ENCODE results near the gene VOPP1. TPM values are rescaled to one million over a fixed set of nuclear protein-coding genes. Genes with fewer than 3 reads are reported as not detected.
"Not testable (repeated sequence)": the region's sequence is repeated elsewhere in the genome, so short reads cannot be mapped to it uniquely, and the experiment has no call there.

Gene VOPP1
- total RNA-seq, 2 donors from 2014 or later = 58.0 to 70.9 TPM

DNA sequence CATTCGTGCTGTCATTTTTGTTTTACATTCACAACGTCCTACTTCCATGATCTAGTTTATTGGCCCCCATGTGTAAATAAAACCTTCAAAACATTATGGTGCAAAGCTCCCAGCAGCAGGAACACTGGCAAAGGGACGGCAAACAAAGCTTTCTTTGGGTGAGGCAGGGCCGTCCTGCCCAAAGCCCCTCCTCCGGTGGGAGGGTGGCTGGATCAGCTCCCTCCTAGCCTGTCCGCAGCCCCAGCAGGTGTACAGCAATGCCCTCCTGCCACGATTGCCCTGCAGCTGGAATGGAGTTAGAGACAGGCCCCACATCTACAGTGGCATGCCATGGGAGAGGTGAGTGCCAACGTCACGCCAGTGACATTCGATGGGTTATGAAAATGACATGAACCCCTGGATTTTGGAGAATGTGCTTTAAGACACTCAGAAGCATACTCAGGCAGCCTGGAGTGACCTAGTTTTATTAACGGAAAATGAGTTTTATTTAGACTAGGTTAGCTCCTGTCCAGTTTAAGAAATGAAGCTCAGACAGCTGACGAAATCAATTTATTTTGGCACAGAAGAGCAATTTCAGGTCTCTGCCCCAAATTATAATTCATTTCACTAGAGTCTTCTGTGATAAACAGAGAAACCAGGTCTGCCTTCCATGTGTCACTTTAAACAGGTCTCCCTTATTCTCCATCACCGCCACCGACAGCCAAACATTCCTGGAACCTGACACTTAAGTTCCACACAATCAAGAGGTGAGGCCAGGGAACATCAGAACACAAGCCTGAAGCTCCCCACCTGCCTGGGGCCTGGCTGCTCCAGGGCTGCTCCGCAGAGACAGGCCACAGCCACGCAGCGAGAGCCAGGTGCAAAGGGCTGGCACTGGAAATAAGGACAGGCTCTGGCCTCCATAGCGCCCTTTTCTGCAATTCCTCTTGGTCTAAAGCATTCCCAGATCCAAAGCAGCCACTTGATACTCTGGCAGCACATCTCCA, 50.1 kb downstream of the VOPP1 start:
- Mint-ChIP-seq H3K4me3 (no peak overlapping the region), H3K27ac (peak overlapping the region; percentile 51), H3K4me1 (peaks cover 71% of the 10 kb centered on the region), H3K27me3 (no peaks in the 10 kb centered on the region), H3K36me3 (ENCODE audit: low read depth) (peaks cover 52% of the 10 kb centered on the region), H3K9me3 (no peaks in the 10 kb centered on the region)
- ATAC-seq (replicated peaks) = no peak

DNA sequence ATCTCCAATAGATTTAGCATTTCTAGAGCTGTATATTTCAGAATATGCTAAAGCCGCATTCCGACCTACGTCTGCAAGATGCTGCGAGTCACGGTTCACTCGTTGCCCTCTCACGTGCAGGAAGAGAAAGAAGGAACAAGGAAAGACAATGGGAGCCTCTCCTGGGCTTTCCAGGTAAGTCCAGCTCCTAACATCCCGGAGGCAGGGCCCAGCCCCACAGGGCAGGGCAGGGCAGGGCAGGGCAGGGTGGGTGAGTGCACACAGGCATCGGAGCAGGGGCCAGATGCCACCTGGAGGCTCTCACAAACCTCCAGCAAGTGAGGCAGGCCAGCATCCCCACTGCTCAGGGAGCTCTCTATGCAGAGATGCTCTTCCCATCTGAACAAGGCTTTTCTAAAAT, 50.8 kb downstream of the VOPP1 start:
- H3K27me3 Mint-ChIP-seq = no peaks in the 10 kb centered on the region
- peaks cover 56% of the 10 kb centered on the region for H3K36me3 Mint-ChIP-seq (ENCODE audit: low read depth)
- ATAC-seq (replicated peaks) = no peak
- H3K4me1 Mint-ChIP-seq = peaks cover 73% of the 10 kb centered on the region
- H3K4me3 Mint-ChIP-seq = no peak overlapping the region
- H3K9me3 Mint-ChIP-seq = no peaks in the 10 kb centered on the region
- peak overlapping the region; percentile 51 for H3K27ac Mint-ChIP-seq

DNA sequence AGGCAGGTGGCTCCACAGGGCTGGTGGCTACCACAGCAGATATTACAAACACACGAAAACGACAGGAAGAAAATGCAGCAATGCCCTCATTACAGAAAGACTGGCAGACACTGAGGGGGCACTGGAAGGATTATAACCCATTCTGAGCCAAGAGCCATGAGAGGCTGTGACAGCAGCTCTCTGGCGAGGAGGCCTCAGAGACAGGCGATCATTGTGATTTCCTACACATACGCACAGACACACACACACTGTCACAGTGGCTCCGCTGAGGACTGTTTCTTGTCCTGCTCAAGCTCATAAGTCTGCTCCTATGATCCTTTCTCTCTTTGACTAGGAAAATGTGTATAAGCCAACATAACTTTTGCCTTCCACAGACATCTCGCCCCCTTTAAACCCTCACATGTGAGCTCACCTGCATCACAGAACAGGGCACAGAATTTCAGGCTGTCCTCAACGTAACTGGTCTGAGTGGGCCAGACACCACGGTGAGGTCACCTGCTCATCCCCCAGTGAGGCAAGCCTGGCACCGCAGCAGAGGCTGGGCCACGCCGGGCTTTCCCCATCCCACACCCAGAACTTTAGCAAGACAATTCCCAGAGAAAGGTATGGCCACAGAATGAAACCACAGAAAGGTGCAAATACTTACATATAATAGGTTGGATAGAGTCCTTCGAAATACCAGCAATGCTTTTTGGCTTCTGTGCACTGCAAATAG, 51.7 kb downstream of the VOPP1 start:
- ATAC-seq (replicated peaks) = no peak
- no peak overlapping the region for H3K4me3 Mint-ChIP-seq
- H3K27me3 Mint-ChIP-seq = no peaks in the 10 kb centered on the region
- peak overlapping the region; percentile 86 for H3K27ac Mint-ChIP-seq
- peaks cover 77% of the 10 kb centered on the region for H3K4me1 Mint-ChIP-seq
- no peaks in the 10 kb centered on the region for H3K9me3 Mint-ChIP-seq
- H3K36me3 Mint-ChIP-seq (ENCODE audit: low read depth) = peaks cover 66% of the 10 kb centered on the region

DNA sequence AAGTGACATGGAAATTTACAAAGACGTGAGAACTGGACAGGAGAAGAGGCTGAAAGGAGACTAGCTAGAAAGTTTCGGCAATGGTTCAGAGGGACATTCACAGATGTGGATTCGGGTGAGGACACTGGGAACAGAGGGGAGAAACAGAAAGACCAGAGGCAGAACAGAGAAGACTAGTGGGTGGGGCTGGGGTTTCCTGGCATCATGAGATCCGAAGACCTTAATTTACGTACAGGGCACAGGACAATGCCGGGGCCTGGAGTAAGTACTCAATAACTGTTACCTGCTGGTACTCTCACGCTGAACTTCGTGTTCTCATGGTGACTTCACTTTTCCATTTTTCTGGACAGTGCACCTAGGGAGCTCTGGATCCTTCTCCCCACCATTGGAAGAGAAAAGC, 53.5 kb downstream of the VOPP1 start:
- Mint-ChIP-seq H3K4me1 (peaks cover 63% of the 10 kb centered on the region), H3K27me3 (no peaks in the 10 kb centered on the region), H3K36me3 (ENCODE audit: low read depth) (peaks cover 70% of the 10 kb centered on the region), H3K4me3 (peak overlapping the region; percentile 55), H3K27ac (peak overlapping the region; percentile 86), H3K9me3 (no peaks in the 10 kb centered on the region)
- no peak for ATAC-seq (replicated peaks)

DNA sequence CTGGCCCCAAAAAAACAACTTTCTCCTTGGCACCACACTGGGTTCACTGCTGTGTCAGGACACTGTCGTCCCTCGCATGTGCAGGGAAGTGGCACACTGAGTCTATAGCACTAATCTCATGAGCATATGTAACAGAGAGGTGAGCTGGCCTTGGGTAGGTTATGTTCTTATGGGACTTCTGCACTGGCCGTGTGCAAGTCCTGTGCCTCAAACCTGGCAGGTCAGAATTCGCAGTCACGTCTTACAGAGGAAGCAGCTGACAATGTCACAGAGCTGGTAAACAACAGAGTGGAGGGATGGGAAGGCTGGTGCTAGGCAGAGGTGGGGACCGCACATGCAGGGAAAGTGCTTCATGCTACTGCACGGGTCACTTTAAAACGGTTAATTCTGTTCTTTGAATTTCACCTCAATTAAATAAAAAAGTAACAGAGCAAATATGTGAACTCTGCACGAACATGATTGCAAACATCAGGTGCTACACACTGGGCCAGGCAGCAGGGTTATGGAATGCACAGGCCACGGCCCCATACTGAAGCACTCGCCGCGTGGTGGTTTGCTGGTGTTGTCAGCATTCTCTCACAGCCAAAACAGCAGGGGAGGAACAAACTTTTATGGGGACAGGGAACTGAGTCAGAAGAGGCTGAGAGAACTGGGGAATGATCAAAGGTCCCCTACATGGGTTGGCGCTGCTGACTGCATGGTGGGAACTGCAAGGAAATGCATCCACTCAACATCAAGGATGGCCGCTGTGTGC, 54.2 kb downstream of the VOPP1 start:
- H3K36me3 Mint-ChIP-seq (ENCODE audit: low read depth) = peaks cover 75% of the 10 kb centered on the region
- peak overlapping the region; percentile 86 for H3K27ac Mint-ChIP-seq
- peak overlapping the region; percentile 55 for H3K4me3 Mint-ChIP-seq
- H3K27me3 Mint-ChIP-seq = no peaks in the 10 kb centered on the region
- peaks cover 57% of the 10 kb centered on the region for H3K4me1 Mint-ChIP-seq
- H3K9me3 Mint-ChIP-seq = no peaks in the 10 kb centered on the region
- no peak for ATAC-seq (replicated peaks)

DNA sequence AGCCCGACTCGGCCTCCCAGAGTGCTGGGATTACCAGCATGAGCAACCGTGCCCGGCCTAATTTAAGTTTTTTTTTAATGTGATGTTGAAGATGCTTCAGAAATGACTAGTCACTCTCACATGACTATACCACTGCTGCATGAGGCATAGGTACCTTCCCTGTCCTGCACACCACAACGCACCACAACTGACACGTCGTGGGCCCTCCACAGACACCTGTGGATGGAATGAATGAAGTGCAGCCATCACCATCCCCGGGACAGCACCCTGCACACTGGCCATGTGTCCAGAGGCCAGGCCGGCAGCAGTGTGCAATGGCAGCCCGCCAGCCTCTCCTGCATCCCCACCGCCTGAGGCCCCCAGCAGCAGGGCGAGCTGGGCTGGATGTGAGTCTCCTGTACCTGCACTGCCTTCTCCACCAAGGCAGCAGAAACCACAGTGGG, 55.1 kb downstream of the VOPP1 start:
- Mint-ChIP-seq H3K27me3 (no peaks in the 10 kb centered on the region), H3K9me3 (no peaks in the 10 kb centered on the region), H3K36me3 (ENCODE audit: low read depth) (peaks cover 84% of the 10 kb centered on the region), H3K4me3 (peak overlapping the region; percentile 55), H3K27ac (peak overlapping the region; percentile 86), H3K4me1 (peaks cover 57% of the 10 kb centered on the region)
- peak; percentile 95 for ATAC-seq (replicated peaks)

DNA sequence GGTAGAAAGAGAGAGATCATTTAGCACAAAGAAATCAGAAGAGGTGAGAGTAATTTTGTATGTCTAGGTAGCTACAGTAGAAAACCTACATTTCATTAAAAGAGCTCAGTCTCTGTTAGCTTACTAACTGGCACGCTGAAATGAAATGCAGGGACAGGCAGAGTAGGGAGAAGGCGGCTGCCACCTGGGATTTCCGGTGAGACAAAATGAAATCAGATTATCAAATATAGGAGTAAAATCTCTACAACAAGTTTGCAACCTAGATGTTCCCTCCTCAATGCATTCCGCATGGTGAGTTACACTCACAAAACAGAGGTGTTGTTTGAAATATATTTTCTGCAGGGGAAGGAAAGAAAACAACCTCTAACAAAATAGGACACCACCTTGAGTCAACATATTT, 55.9 kb downstream of the VOPP1 start:
- peaks cover 92% of the 10 kb centered on the region for H3K36me3 Mint-ChIP-seq (ENCODE audit: low read depth)
- peak overlapping the region; percentile 55 for H3K4me3 Mint-ChIP-seq
- peak; percentile 38 for ATAC-seq (replicated peaks)

DNA sequence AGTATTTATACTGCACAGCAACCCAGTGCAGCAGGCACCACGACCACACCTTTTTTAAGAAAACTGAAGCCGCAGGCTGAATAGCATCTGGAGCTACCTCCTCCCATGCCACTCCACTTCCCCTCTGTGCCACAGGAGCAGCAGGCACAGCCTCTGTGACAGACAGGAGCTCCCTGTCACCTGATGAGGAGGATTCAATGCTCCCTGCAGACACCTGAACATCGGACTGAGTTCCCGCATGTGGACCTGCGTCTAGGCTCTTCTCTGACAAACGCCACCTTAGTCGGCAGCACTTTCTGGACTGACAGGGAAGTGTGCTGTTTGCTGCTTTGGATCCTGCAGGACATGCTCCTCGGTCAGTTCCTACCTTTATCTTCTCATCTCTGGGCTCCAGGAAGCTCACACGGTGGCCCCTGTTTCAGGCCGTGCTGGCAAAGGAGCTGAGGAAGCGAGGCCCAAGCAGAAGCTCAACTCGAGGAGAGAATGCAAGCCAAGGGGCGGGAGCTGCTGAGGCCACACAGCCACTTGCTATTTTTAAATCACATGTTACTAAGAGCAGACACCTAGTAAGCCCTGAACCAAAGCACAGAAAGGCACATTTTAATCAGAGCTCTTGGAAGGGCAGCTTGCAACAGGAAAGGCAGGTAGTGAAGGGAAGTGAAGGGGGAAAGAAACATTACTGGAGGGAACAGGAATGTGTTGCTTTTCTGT, 56.6 kb downstream of the VOPP1 start:
- no peak for ATAC-seq (replicated peaks)
- Mint-ChIP-seq H3K27me3 (no peaks in the 10 kb centered on the region), H3K27ac (peak overlapping the region; percentile 86), H3K4me3 (peak overlapping the region; percentile 55), H3K9me3 (no peaks in the 10 kb centered on the region), H3K36me3 (ENCODE audit: low read depth) (peaks cover 94% of the 10 kb centered on the region), H3K4me1 (peaks cover 44% of the 10 kb centered on the region)

More for the DNA sequence above, 55.9 kb downstream of the VOPP1 start:
- peak overlapping the region; percentile 86 for H3K27ac Mint-ChIP-seq
- no peaks in the 10 kb centered on the region for H3K9me3 Mint-ChIP-seq
- peaks cover 51% of the 10 kb centered on the region for H3K4me1 Mint-ChIP-seq
- no peaks in the 10 kb centered on the region for H3K27me3 Mint-ChIP-seq

DNA sequence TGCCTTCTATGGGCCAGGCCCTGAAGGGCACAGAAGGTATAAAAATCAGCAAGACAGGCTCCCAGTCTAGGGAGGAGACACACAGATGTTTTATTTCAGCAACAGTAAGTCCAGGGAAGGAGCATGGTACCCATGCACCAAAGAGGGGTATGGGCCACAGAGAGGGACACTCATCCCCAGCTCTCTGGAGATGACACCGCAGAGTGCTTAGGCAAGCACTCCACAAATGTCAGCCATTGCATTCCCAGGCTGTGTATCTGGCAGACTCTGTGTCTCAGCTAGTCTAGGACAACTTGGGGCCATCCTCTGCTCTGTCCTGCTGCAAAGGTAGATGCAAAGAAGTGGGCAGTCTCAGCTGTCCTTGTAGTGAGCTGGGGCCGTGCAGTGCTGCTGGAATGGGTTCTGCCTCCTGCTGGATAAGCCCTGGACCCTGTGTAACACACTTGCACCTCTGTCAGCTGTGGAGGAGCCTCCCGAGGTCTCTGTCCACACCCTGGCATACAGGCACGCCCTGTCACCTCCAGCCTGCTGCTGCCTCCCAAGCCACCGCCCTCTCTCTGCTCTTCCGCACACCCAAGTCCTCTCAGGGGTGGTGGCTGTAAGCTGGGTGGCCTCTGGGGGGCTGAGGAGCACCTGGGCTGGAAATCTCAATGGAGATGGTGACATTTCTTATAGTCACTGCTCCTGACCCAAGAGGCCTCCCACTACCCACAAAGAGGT, 57.6 kb downstream of the VOPP1 start:
- Mint-ChIP-seq H3K27ac (no peak overlapping the region), H3K27me3 (no peaks in the 10 kb centered on the region), H3K36me3 (ENCODE audit: low read depth) (peaks cover 83% of the 10 kb centered on the region), H3K4me3 (no peak overlapping the region), H3K4me1 (peaks cover 38% of the 10 kb centered on the region), H3K9me3 (no peaks in the 10 kb centered on the region)
- no peak for ATAC-seq (replicated peaks)

DNA sequence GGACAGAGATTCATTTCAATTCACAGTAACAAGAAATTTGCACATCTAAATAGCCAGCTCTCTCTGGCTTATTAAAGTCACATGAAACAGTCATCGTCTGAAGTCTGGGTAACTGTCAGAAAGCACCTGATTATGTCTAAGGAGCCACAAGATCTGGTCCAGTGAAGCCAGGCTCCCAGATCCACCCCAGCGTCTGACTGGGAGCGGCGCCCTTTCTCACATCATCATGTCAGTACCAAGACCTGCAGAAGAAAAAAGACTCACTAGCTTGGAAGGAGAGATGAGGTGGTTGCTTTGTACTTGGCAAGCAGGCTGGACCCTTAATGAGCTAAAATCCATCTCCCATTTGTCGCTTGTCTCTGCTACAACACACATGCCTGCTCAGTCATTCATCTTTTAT, 58.4 kb downstream of the VOPP1 start:
- Mint-ChIP-seq H3K27me3 (no peaks in the 10 kb centered on the region), H3K4me3 (no peak overlapping the region), H3K4me1 (peaks cover 34% of the 10 kb centered on the region), H3K27ac (no peak overlapping the region), H3K36me3 (ENCODE audit: low read depth) (peaks cover 75% of the 10 kb centered on the region), H3K9me3 (no peaks in the 10 kb centered on the region)
- no peak for ATAC-seq (replicated peaks)

DNA sequence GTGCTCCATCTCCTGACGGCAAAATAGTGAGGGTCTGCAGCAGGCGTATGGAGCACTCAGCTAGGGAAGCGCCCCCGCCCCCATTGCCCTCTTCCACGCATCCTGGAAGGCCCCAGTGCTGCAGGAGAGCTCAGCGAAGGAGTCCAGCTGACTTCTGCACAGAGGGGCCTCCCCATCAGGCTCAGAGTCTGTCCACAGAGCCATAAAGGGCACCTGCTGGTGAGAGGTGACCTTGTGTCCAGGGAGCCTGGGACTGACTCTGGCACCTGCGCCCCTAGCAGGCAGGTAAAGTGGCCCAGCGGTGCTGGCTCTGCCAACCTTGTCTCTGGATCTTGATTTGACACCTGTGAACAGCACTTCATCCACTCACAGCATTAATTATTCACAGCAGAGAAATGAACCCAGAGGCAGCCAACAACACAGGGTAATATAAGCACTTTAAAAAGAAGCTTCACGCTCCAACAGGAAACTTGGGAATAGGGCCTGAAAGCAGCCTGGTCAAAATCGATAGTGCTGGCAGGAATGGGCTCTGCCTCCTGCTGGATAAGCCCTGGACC, 59.6 kb downstream of the VOPP1 start:
- no peaks in the 10 kb centered on the region for H3K9me3 Mint-ChIP-seq
- no peak overlapping the region for H3K27ac Mint-ChIP-seq
- ATAC-seq (replicated peaks) = no peak
- H3K27me3 Mint-ChIP-seq = no peaks in the 10 kb centered on the region
- H3K4me3 Mint-ChIP-seq = no peak overlapping the region
- H3K4me1 Mint-ChIP-seq = peaks cover 24% of the 10 kb centered on the region
- peaks cover 63% of the 10 kb centered on the region for H3K36me3 Mint-ChIP-seq (ENCODE audit: low read depth)

DNA sequence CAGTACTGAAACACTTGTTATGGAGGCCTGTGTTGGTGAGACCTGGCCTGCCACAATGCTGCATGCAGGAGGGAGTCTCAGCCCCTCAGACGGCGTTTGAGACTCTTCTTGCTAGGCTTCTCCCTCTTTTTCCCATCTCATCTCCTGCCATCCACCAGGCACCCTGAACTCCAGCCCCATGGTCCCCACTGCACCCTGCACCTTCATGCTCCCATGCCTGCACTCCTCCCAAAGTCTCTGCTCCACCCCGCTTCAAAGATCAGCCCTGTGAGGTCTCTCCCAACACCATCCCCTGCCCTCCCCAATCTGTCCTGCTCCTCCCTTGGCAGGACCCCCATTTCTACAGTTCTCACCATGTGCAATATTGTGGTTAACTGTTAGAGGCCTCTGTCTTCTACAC, 61.7 kb downstream of the VOPP1 start:
- Mint-ChIP-seq H3K9me3 (no peaks in the 10 kb centered on the region), H3K4me1 (peaks cover 18% of the 10 kb centered on the region)
- no peak for ATAC-seq (replicated peaks)

DNA sequence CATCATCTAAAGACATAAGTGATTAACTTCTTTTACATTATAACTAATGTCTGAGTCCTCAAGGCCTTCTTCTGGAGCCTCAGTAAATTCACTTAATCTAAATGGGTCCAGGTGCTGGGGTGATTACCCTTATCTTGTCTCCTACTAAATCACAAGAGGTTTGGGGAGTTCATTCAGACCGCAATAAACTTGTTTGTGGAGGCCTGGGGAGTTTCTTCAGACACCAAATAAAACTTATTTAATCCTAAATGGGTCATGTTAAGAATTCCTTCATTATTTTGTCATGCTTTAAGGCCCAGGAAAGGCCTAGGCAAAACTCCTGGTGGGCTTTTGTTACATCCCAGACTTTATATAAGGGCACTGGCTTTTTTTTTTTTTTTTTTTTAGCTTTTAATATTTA, 62.1 kb downstream of the VOPP1 start:
- not testable (repeated sequence) for H3K27me3 Mint-ChIP-seq; H3K4me3 Mint-ChIP-seq; ATAC-seq (replicated peaks); H3K9me3 Mint-ChIP-seq; H3K27ac Mint-ChIP-seq
- Mint-ChIP-seq H3K4me1 (peaks cover 19% of the 10 kb centered on the region), H3K36me3 (ENCODE audit: low read depth) (peaks cover 51% of the 10 kb centered on the region)

More for the DNA sequence above, 61.7 kb downstream of the VOPP1 start:
- Mint-ChIP-seq H3K27ac (no peak overlapping the region), H3K27me3 (no peaks in the 10 kb centered on the region), H3K4me3 (no peak overlapping the region), H3K36me3 (ENCODE audit: low read depth) (peaks cover 51% of the 10 kb centered on the region)

All from activated T-helper 17 cell treated with anti-CD3 and anti-CD28 coated beads, Interleukin-2, amount 50 U/mL, for 72 hours (primary cell).